GM18870 (cell line): Measurements from ENCODE around the gene GPSM1.

Experiments used
- ATAC-seq: cut with Tn5 transposase; IDR thresholded peaks from one replicate; pipeline ENCODE4 v1.9.1; 2021; ENCODE audit warnings: moderate library complexity; ENCODE audit not compliant: unreplicated experiment

GPSM1 gene

GRCh38 chr9:136304456-136304855 is 22.9 kb upstream of the GPSM1 start:
- no peak for ATAC-seq

- no peak for ATAC-seq
Measured at GRCh38 chr9:136304981-136305380, 22.4 kb upstream of the GPSM1 start.

- ATAC-seq = no peak
Measured at GRCh38 chr9:136305804-136306203, 21.5 kb upstream of the GPSM1 start.

- no peak for ATAC-seq
Measured at GRCh38 chr9:136306211-136307208, 20.8 kb upstream of the GPSM1 start.

GRCh38 chr9:136307215-136307750 is 20.1 kb upstream of the GPSM1 start:
- no peak for ATAC-seq

- ATAC-seq = no peak
Measured at GRCh38 chr9:136308006-136308701, 19.2 kb upstream of the GPSM1 start.

- no peak for ATAC-seq
Measured at GRCh38 chr9:136308702-136309053, 18.7 kb upstream of the GPSM1 start.

GRCh38 chr9:136309101-136309801 is 18.1 kb upstream of the GPSM1 start:
- ATAC-seq = no peak

GRCh38 chr9:136309806-136310220 is 17.5 kb upstream of the GPSM1 start:
- ATAC-seq = no peak

GRCh38 chr9:136310273-136311030 is 16.9 kb upstream of the GPSM1 start:
- no peak for ATAC-seq

- no peak for ATAC-seq
Measured at GRCh38 chr9:136311051-136312008, 16.0 kb upstream of the GPSM1 start.

- no peak for ATAC-seq
Measured at GRCh38 chr9:136312009-136312375, 15.3 kb upstream of the GPSM1 start.

GRCh38 chr9:136312436-136312835 is 14.9 kb upstream of the GPSM1 start:
- no peak for ATAC-seq

GRCh38 chr9:136313111-136314055 is 14.0 kb upstream of the GPSM1 start:
- ATAC-seq = no peak

GRCh38 chr9:136314056-136314416 is 13.3 kb upstream of the GPSM1 start:
- no peak for ATAC-seq

- no peak for ATAC-seq
Measured at GRCh38 chr9:136314944-136315343, 12.4 kb upstream of the GPSM1 start.

- ATAC-seq = no peak
Measured at GRCh38 chr9:136316271-136316751, 11.0 kb upstream of the GPSM1 start.
